HG02973 (cell line): ENCODE data around the gene DNMT3A.

Experiments
- ATAC-seq: cut with Tn5 transposase; IDR thresholded peaks from one replicate; pipeline ENCODE4 v1.9.1; 2021; ENCODE audit warnings: moderate library complexity; ENCODE audit not compliant: unreplicated experiment

DNMT3A gene

DNA sequence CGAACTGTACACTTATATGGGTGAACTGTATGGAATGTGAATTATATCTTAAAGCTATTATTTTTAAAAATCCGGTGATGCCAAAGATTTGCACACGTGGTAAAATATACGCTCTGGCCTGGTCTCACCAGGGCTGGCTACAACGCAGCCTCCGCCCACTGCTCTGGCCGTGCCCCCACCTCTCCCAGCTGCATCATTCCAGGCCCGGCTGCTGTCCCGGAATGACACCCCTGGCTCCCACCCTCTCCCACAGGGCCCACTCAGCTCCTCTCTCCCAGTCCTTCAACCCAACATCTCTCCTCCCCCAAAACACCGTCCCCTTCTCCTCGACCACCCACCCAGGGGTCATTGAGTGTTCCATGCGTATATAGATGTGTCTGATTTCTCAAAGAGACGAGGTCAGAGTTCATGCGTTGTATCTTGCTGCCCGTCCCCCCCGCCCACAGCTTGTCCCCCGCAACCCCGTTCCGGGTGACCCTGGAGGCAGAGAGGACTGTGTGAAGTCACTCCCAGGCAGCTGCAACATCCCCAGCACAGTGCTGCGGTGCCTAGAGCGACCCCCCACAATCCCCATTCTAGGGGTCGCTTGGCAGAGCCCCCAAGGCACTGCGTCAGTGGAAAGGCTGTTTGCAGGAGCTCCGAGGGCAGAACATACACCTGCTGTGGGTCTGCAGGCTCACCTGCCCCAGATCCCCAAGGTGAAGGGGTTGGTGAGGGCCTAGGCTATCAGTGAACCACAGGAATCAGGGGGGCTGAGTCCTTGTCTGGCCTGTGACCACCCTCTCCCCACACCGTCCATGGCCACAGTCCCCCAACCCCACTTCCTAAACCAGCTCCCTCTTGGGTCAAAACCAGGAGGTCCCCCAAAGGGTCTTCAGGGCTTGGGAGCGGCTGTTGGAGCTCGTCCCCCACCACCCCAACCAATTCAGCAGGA, 13.3 kb downstream of the DNMT3A start:
- ATAC-seq, result no peak

DNA sequence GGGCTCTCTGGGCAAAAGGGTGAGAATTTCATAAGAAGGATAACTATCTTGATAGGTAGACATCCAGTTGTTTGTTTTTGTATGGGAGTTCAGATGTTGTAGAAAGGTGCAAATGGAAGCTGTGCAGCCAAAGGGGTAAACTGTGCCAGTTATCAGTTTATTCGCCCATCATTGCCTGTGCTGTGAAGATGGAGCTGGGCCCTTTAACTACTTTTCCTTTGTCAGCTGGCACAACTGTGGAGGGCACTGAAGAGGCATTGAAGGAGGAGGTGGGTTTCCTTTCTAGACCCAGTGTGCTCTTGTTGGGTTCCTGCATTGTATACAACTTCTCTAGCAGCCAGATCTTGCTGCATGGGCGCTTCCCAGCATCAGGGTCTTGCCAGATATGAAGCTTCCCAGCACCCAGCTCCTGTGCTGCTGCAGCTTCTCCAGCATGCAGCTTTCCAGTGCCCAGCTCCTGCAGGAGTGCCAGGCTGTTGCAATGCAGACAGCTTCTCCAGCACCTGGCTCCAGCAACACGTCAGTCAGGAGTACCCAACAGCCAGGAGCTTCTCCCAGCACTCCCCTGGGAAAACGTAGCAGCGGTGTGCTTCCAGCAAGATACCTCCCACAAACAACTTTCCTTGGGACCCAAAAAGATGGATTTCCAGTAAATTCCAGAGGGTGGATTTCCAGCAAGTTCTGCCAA, 15.3 kb downstream of the DNMT3A start:
- ATAC-seq, result no peak

DNA sequence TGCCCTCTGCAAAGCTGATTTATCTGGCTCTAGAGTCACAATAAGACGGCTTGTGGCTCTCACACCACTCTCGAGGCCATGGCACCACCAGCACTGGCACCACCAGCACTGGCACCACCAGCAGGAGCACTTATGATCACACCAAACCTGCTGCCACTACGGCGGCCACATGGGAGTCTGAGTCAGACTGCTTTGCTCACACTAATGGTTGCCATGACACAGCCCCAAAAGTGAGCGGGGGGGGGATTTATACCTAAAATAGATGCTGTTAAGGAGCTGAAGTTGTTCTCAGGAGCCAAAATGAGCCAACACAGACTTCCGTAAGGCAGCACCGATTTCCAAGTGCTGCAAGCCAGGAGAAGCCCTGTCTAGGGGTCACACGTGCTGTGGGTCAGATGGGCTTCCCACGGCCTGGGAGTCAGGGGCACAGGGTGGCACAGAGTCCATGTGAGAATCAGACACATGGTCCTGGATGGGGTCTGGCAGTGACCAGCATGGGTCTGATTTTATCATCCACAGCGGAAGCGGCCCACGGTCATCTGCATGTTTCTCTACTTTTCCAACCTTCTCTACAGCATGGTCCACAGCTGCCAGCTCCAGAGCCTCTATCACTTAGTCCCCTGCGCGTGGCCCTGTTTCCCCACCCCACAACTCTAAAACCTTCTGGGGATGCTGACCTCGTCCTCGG, 16.7 kb downstream of the DNMT3A start:
- no peak for ATAC-seq

DNA sequence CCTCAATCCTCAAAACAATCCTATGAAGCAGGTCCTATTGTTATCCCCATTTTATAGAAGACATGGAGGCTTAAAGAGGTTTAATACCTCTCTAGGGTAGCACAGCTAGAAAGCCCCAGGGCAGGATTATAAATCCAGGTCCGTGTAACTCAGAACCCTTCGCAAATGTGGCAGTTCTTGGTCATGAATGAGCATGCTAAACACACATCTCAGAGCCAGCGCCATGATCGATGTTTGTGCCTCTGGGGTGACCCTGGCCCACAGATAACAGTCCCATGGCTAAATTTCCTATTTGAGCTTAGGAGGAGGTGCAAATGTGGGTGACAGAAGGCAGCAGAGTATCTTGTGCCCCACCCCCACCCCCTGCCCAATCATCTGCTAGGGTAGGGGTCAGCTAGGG, 17.5 kb downstream of the DNMT3A start:
- no peak for ATAC-seq

DNA sequence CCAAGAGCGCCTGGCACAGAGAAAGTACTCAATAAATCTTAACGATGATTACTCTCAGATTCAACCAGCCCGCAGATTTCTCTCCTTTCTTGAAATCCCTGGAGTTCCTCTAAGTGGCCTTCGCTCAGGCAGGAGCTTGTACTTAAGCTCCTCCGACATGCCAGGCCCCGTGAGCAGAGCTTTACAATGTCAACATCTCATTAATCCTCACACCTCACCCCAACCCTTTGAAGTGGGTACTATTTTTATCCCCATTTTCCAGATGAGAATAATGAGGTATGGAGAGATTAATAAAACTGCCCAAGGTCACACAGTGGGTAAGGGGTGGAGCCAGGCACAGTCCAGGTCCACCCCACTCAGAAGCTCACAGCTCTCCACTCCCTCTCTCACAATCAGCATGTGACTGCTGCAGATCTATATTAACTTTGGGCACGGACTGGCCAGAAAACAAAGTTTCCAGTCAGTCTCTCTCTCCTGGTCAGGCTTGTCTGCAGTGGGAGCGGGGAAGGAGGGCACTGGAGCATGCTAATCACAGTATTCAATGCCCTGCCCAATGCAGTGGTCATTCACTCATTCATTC, 18.0 kb downstream of the DNMT3A start:
- no peak for ATAC-seq

DNA sequence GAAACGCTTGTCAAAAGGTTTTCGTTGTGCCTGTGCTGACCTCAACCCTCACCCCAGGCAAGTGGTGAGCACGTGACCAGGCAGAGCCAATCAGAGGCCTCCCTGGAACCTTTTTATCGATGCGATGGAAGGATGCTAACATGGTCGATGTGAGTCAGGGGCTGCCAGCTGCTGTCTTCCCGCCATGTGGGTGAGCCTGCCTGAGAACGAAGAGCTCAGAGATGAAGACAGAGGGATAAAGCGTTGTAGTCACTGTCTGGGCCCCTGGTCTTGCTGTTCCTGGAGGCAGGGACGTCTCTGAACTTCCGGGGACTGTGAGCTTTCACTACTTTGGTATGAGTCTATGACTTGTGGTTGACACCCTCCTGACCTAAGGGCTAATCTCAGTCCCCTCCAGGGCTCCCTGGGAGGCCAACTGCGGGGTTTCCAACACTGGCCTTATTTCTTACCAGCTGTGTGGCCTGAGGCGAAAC, 18.6 kb downstream of the DNMT3A start:
- ATAC-seq, result no peak

DNA sequence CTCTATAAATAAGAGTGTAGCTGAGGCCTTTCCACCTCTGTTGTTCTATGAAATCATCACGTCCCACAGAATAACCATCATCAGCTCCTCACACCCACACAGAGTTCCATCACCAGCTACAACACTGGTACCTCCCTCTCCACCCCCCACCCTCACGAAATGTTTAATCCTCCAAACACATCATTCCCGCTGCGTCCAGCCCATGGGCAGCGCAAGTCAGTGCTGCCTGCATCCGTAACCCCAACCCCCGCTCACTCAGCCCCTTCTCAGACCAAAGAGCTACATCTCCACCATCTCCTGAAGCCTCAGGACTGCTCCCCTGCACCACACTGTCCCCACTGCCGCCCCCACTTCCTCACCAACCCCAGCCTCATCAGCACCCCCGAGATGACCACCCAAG, 19.4 kb downstream of the DNMT3A start:
- no peak for ATAC-seq

DNA sequence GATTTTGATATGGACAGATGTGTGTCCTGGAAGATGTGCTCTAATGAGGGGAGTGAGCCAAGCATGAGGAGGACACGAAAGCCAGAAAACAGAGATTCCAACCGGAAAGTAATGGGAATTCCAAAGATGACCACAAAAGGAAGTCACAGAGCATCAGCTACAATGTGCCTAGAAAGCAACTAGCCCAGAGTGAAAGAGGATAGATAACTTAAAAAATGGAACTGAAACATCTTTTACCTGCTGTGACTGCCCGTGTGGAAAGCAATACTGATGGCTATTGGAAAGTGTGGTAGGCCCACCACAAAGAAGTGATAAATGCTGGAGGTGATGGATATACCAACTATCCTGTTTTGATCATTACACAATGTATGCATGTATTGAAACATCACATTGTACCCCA, 21.6 kb downstream of the DNMT3A start:
- no peak for ATAC-seq

DNA sequence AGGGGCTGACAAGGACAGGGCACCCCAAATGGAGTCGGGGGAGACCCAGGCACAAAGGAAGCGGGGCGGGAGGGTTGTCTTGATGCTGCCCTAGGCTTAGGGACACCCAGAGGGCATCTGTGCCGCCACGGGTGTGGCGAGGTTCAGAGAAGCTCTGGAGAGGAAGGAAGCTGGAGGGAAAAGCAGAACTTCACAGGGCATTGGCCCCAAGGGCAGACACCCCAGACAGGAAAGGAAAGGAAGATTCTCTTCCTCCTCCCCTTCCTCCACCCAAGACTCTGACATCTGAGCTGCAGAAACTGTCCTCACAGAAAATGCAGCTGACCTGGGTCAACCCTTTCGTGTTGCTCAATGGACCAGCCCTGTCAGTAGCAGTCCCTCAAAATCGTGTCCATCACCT, 25.6 kb downstream of the DNMT3A start:
- no peak for ATAC-seq

DNA sequence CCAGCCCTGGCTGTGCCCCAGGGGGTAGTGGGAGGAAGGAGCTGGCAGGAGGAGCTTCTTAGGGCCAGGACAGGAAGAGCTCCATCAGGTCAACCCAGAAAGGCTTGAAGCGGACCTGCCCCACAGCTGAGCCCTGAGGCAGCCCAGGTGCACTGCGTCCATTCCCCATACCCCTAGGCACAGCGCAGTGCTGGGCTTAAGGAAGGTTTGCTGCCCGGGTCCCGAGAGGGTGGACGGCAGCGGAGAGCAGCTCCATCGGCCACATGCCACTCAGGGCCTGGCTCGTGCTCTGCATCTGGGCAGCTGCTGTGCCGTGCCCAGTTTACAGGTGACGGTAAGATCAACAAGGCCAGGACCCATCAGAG, 26.4 kb downstream of the DNMT3A start:
- ATAC-seq, result no peak

DNA sequence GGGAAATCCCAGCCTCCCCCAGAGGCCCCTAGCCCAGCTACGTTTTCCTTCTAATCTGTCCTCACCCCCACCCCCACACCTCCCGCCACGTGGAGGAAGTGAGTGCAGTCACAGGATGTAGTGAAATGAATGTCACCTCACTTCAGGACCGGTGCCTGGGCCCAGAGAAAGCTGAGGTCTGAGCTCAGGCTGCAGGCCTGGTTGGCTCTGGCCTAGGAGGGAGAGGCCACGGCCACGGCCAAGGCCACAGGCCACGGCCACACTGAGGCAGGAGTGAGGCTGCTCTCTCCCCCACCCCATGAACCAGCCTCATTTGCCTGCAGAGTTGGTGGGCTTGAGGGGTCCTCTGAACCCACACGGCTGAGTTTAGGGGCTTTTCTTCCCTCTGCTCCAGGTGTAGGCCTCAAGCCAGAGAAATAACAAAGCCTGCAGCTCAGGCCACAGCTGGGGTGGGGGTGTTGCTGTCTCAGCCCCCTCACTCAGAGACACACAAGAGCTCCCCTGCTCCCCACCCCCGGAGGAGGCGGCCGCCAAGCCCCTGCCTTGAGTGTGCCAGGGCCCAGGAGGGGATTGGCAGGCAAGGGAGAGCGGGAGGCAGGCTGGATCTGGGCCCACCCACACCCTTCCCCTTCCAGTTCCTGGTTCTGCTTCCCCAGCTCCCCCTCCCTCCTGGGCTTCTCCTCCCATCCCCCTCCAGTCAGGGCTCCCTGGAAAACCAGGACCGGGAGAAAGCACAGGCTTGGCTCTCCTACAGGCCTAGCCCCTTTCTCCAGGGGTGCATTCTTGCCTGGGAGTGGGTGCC, 27.0 kb downstream of the DNMT3A start:
- ATAC-seq, result peak; percentile 68

DNA sequence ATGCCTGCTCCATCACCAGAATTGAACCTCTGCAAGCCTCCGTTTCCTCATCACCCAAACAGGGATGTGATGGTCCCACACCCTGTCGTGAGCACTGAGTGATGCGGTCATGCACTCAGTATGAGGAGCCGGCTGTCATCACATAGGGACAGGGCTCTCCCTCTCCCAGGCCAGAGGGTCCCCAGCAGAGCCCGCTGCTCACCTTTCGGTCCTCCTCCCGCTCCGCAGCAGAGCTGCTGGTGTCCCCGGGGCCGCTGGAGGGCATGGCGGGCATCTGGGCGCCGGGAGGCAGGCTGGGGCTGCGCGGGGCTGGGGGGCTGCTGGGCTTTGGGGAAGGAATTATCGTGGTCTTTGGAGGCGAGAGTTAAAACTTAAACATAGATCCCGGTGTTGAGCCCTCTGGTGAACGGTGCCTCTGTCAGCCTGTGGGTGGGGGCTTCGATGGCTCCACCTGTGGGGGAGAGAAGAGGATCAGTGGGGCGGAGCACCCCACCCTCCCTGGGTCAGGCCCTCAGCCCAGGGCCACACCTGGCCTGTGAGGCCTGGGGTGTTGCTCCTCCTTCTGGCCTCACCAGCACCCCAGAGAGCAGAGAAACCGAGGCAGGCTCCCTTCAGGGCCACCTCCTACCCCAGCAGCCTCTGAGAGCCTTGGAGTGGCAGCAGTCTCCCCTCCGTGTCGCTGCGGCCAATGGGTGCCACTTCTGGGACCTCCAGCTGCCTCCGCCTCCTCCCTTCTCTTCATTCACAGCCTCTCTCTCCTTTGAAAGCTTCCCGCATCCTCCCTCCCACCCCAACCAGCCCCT, 27.8 kb downstream of the DNMT3A start:
- no peak for ATAC-seq

DNA sequence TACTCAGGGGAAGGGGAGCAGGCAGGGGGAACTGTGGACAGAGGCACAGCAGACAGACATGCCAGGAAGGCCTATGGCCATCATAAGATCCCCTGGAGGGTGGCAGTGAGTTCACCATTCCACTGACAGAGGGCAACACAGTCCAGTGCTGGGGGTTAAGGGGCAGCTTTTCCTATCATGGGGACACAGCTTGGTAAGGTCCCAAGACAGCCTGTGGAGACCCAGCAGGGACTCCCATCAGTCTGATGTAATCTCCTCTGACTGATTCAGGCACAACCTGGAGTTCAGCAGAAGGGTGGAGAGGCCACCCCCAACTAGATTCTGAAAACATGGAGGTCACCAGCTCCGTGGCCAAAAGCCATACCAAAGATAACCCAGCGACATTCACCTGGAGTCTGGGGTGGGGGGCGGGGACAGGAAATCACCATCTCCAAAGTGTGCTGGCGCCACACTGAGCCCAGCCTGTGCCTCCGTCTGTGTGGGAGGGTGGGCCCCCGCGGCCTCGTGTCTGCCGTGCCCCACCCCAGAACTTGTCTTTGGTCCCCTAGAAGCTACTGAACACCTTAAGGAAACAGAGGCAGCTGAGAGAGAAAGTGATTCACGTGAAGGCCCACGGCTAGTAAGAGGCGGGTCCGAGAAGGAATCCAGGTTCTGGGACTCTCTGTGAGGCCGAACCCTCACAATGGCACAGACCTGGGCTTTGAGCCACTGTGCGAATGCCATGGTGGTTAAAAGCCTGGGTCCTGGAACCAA, 28.6 kb downstream of the DNMT3A start:
- ATAC-seq, result no peak

DNA sequence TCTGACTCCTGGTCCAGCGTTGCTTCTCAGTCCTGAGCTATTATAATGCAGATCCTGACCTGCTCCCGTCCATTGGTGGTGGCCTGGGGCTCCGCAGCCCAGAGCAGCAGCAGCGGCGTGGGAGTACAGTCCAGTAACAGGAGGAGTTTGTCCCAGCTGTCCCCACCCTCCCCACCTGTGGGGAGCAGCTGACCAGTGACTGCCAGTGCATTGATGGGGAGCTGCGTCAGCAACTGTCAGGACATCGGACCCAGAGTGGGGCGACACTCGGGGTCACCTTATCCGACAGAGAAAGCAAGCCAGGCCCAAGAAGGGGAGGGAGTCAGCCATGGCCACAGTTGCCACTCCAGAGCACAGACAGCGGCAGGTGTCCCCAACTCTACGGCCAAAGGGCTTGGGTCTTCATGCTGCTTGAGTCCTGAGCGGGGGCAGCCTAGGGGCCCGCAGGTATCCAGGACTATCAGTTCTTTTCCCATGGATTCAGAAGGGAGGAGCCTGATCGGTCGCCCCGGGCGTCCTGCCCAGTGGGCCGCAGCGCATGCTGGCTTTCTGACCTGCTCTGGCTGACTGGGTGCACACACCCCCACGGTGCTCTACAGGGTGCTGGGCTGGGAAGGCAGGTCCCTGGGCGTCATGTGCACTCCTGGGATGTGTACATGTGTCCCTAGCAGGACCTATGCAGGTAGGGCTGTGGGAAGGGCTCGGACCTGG, 29.7 kb downstream of the DNMT3A start:
- ATAC-seq, result no peak

DNA sequence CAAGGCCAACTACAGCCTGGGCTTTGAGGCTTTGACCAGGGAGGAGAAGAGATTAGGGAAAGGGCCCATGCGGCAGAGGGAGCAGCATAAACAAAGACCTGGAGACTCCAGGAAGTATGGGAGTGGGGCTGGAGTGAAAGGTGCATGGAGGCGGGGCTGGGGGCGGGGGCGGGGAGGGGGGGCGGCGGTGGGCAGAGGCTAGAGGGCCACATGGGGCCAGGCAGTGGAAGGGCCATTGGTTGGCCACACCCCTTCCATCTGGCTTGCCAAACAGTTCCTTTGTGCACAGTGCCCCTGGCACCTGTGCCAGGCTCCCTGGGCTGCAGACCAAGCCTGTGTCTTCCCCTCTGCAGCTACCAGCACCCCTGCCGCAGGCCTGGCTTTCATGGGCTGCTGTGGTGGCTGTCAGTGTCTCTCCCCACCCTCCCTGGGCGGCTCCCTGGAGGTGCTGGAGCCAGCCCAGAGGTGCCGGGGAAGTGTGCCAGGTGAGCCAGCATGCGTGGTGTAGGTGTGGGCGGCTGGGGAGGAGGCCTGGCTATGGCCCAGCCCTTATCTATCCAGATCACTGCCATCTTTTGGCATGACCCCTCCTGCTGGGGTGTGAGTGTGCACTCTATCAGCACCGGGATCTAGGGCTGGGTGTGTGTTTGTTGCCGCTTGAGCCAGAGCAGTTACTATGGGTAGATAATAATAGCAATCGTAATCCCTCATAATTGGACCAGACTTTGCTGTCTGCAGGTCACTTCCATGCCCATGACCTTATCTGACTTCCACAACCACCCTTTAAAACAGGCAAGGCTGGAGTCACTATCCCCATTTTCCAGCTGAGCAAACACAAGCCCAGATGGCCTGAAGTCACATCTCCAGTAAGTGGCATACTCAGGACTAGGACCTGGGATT, 30.5 kb downstream of the DNMT3A start:
- no peak for ATAC-seq

DNA sequence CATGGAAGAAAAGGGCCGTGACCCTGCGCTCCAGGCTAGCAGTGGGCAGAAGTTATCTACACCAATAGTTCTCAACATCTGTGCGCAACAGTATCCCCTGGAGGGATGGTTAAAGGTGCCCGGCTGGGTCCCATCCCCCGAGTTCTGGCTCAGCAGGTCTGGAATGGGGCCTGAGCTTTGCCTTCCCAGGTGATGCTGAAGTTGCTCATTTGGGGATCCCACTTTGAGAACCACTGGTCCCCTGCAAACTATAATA, 31.1 kb downstream of the DNMT3A start:
- no peak for ATAC-seq

DNA sequence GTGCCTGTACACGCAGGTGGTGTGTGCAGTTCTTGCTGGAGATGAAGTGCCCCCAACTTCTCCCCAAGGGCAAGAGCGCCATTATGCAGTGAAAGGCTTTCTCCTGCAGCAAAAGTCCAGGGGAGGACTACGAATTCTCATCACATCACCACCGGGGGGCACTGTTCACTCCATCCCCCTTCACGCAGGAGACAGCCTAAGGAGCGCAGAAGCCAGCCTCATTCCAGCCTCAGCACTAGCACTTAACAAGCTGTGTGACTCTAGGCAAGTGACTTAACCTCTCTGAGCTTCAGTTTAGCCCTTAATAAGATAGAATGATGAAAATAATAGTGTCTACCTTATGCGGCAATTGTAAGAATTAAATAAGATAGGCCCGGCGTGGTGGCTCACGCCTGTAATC, 32.3 kb downstream of the DNMT3A start:
- ATAC-seq, result no peak

DNA sequence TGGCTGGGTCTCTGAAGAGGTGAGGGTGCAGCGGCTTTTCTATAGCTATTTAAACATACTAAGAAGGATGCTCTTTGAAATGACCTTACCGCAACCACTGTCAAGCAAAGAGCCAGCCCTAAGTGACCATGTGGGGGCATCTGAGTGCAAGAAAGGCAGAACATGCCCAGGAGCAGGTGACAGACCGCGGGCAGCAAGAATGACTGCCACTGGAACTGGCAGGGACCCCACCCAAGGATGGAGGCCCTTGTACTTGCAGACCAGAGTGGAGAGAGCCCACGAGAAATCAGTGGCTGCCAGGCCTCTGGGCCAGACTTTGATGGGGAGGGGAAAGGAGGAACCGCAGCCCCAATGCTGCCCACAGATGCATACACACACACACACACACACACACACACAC, 33.1 kb downstream of the DNMT3A start:
- no peak for ATAC-seq
